NT2/D1 (cell line): Measurements from ENCODE around the gene UGT1A10.

Experiments used
- YY1 ChIP-seq: IDR thresholded peaks from 2 replicates; pipeline ENCODE4 v1.6.1; 2011; ENCODE audit not compliant: insufficient read length, insufficient read depth
- ZNF274 ChIP-seq: IDR thresholded peaks from 2 replicates; pipeline ENCODE4 v1.6.1; 2011; ENCODE audit warnings: mild to moderate bottlenecking, low read depth, low read length

GRCh38 chr2:233602076-233602475 lies 34.2 kb upstream of the UGT1A10 start:
- TF ChIP-seq ZNF274 (no peak), YY1 (no peak)
